NCI-H2029 treated with DMSO at 0.1 percent for 48 hours (cell line): ENCODE results near the gene AKR1C8.

Experiments used
- DNase-seq: peaks from one replicate; lab custom pipeline; 2025; lab: John Stamatoyannopoulos, UW

The AKR1C8 gene

DNA sequence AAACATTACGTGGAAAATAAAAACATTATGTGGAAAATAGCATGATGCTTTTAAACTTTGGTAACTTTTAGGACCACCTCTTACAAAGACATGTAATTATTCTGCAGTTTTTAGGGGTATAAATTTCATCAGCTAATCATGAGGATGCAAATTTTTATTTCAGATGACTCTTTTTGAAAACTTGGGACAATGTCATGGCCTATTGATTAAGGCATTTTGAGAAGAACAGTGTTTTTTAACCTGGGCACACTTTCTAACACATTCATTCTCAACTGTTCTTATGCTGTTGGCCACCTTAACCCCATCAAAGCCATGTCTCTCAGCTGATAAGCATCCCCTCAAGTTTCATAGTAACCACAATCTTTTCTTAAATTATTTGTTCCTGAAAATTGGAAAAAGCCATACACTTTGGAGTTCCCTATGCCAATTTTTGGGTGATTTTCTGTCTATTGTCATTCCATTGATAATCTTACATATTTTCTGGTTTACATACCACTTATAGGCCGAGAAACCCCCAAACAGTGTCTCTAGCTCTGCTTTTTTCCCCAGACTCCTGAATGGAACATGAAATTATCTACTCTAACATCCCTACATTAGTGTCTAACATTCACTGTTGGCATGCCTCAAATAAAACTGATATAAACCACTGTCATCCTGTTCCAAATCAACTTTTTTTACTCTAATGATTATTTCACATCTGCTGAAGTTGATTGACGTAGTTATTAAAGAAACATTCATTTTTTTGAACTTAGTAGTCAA, 76.1 kb downstream of the AKR1C8 start:
- DNase-seq = no peak

GRCh38 chr10:5107860-5108526, 77.0 kb downstream of the AKR1C8 start:
- no peak for DNase-seq

DNA sequence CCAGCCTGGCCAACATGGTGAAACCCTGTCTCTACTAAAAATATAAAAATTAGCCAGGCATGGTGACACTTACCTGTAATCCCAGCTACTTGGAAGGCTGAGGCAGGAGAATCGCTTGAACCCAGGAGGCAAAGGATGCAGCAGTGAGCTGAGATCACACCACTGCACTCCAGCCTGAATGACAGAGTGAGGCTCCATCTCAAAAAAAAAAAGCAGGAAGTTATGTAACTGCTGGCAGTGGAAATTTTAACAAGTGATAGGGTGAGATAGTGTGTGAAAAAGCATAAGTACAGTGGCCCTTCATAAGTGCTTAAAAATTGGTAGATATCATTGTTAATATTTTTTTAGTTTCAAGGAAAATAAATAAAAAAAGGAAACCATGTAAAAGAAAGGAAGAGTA, 78.4 kb downstream of the AKR1C8 start:
- DNase-seq = no peak

GRCh38 chr10:5105626-5106025, 79.3 kb downstream of the AKR1C8 start:
- no peak for DNase-seq
